HFFc6 (cell line): ENCODE measurements around the gene NTMT2. TPM values are rescaled to one million over a fixed set of nuclear protein-coding genes. Genes with fewer than 3 reads are reported as not detected.

ENCODE experiments used
- DNase-seq: peaks from one replicate; pipeline ENCODE4 v3.0.0-alpha.2; 2018
- H3K27ac Mint-ChIP-seq: 2 replicates; pipeline ENCODE4 v1.8.0; 2020; ENCODE audit warnings: mild to moderate bottlenecking, mixed read lengths
- H3K27me3 Mint-ChIP-seq: 2 replicates; pipeline ENCODE4 v1.8.0; 2021; ENCODE audit warnings: mild to moderate bottlenecking, moderate library complexity, mixed read lengths; ENCODE audit not compliant: insufficient read depth
- H3K36me3 Mint-ChIP-seq: 2 replicates; pipeline ENCODE4 v1.8.0; 2021; ENCODE audit warnings: low read depth, mixed read lengths
- H3K4me1 Mint-ChIP-seq: 2 replicates; pipeline ENCODE4 v1.8.0; 2020; ENCODE audit warnings: low read depth, mixed read lengths
- H3K4me3 Mint-ChIP-seq: 2 replicates; pipeline ENCODE4 v1.8.0; 2020; ENCODE audit warnings: mild to moderate bottlenecking, moderate library complexity, mixed read lengths
- H3K9me3 Mint-ChIP-seq: 2 replicates; pipeline ENCODE4 v1.8.0; 2020; ENCODE audit warnings: mild to moderate bottlenecking, mixed read lengths
- CTCF ChIP-seq: fragments of 200-600 bp; sonication (generic); IDR thresholded peaks from 2 replicates; pipeline ENCODE4 v1.5.0; 2021; ENCODE audit warnings: antibody characterized with exemption, mild to moderate bottlenecking
- total RNA-seq, 6 experiments: library from RNA; stranded (reverse); fragmentation: NEBNext Ultra II Directional; extraction: Animal tissue kit (Norgen Biotek cat#: 25700); gene quantifications; 2 replicates in 1 of 6; 3 replicates in 5 of 6; pipeline ENCODE4 v1.2.3, GENCODE V29; 2021

NTMT2 gene
- total RNA-seq, 6 experiments from 2014 or later: not detected

- Mint-ChIP-seq H3K36me3 (peaks cover 6% of the 10 kb centered on the region; the same call in 1 of the 2 replicates), H3K27me3 (no peaks in the 10 kb centered on the region; the same call in 1 of the 2 replicates), H3K4me1 (peaks cover 15% of the 10 kb centered on the region)
These were observed 64.4 kb downstream of the NTMT2 start for GRCh38 chr1:170210142-170210541.

GRCh38 chr1:170213596-170213995 lies 67.8 kb downstream of the NTMT2 start:
- Mint-ChIP-seq H3K9me3 (no peaks in the 10 kb centered on the region), H3K27me3 (no peaks in the 10 kb centered on the region), H3K36me3 (no peaks in the 10 kb centered on the region), H3K27ac (no peak overlapping the region), H3K4me1 (peaks cover 6% of the 10 kb centered on the region; the same call in 1 of the 2 replicates), H3K4me3 (no peak overlapping the region)
- no peak for DNase-seq
- TF ChIP-seq CTCF: no peak

More at GRCh38 chr1:170210142-170210541, 64.4 kb downstream of the NTMT2 start:
- H3K9me3 Mint-ChIP-seq: peaks cover 5% of the 10 kb centered on the region
- DNase-seq: no peak
- H3K27ac Mint-ChIP-seq: no peak overlapping the region
- H3K4me3 Mint-ChIP-seq: no peak overlapping the region
- no peak for TF ChIP-seq CTCF

- H3K36me3 Mint-ChIP-seq: no peaks in the 10 kb centered on the region
- TF ChIP-seq CTCF: no peak
- no peaks in the 10 kb centered on the region for H3K27me3 Mint-ChIP-seq
- no peak overlapping the region for H3K4me3 Mint-ChIP-seq
- H3K9me3 Mint-ChIP-seq: no peaks in the 10 kb centered on the region
- H3K4me1 Mint-ChIP-seq: peaks cover 9% of the 10 kb centered on the region; the same call in 1 of the 2 replicates
- DNase-seq: no peak
- H3K27ac Mint-ChIP-seq: no peak overlapping the region
These were observed 68.6 kb downstream of the NTMT2 start for GRCh38 chr1:170214117-170215032.

GRCh38 chr1:170215072-170215885 lies 69.5 kb downstream of the NTMT2 start:
- no peak for DNase-seq
- peaks cover 10% of the 10 kb centered on the region; the same call in 1 of the 2 replicates for H3K4me1 Mint-ChIP-seq

More at GRCh38 chr1:170215072-170215885, 69.5 kb downstream of the NTMT2 start:
- Mint-ChIP-seq H3K36me3 (no peaks in the 10 kb centered on the region), H3K9me3 (no peaks in the 10 kb centered on the region), H3K4me3 (no peak overlapping the region), H3K27ac (no peak overlapping the region), H3K27me3 (no peaks in the 10 kb centered on the region)
- no peak for TF ChIP-seq CTCF
